GM10266 (cell line): ENCODE results near the gene PHRF1.
A peak's percentile ranks its signal among the peaks of the same experiment; 100 is the strongest.

Experiments used
- DNase-seq: peaks from one replicate; pipeline ENCODE4 v3.0.0; 2012; ENCODE audit errors: extremely low spot score
- CTCF ChIP-seq: IDR thresholded peaks from 2 replicates; pipeline ENCODE4 v1.5.1; 2012; ENCODE audit warnings: mild to moderate bottlenecking, low read depth; ENCODE audit not compliant: control insufficient read depth, insufficient read depth; ENCODE audit errors: missing control alignments

The PHRF1 gene

GRCh38 chr11:553083-553987 is 22.9 kb upstream of the PHRF1 start:
- no peak for TF ChIP-seq CTCF
- no peak for DNase-seq

GRCh38 chr11:553988-554340 is 22.3 kb upstream of the PHRF1 start:
- no peak for DNase-seq

GRCh38 chr11:554428-555226 is 21.6 kb upstream of the PHRF1 start:
- DNase-seq: peak; percentile 95
- TF ChIP-seq CTCF: peak; percentile 92

More at GRCh38 chr11:553988-554340, 22.3 kb upstream of the PHRF1 start:
- TF ChIP-seq CTCF: no peak

- TF ChIP-seq CTCF: no peak
- DNase-seq: no peak
Observed at GRCh38 chr11:555227-555779, 21.0 kb upstream of the PHRF1 start.

- no peak for TF ChIP-seq CTCF
- no peak for DNase-seq
Observed at GRCh38 chr11:555780-556661, 20.2 kb upstream of the PHRF1 start.

- TF ChIP-seq CTCF: no peak
- no peak for DNase-seq
Observed at GRCh38 chr11:556662-557256, 19.5 kb upstream of the PHRF1 start.
